Vagina (tissue), 2 donors: ENCODE measurements around the gene MAP1LC3B. TPM values are rescaled to one million over a fixed set of nuclear protein-coding genes. Genes with fewer than 3 reads are reported as not detected.

Experiments
- DNase-seq, 2 donors: peaks; one replicate each; pipeline ENCODE4 v3.0.0-alpha.2; 2017; ENCODE audit errors: extremely low spot score in 2 of 2
- H3K27ac ChIP-seq: fragments of 200-600 bp; sonication (generic); one replicate; pipeline ENCODE4 v1.5.1; 2019
- H3K27me3 ChIP-seq: fragments of 200-600 bp; sonication (generic); one replicate; pipeline ENCODE4 v1.5.1; 2019
- H3K36me3 ChIP-seq, 2 donors: fragments of 200-600 bp; sonication (generic); one replicate each; pipeline ENCODE4 v1.5.1; 2017 to 2019
- H3K4me1 ChIP-seq: fragments of 200-600 bp; sonication (generic); one replicate; pipeline ENCODE4 v1.5.1; 2019
- H3K4me3 ChIP-seq, 2 donors: fragments of 200-600 bp; sonication (generic); 1 replicate in 1 of 2; 2 replicates in 1 of 2; pipeline ENCODE4 v1.5.1; 2016 to 2019
- H3K9me3 ChIP-seq: fragments of 200-600 bp; sonication (generic); one replicate; pipeline ENCODE4 v1.5.1; 2019
- POLR2A ChIP-seq, 2 donors: fragments of 450-650 bp; IDR thresholded peaks; one replicate each; pipeline ENCODE4 v1.6.1; 2017; ENCODE audit warnings: antibody characterized with exemption in 2 of 2, mild to moderate bottlenecking in 2 of 2, moderate library complexity in 2 of 2
- POLR2AphosphoS5 ChIP-seq, 2 donors: sonication (generic); formaldehyde crosslinking; IDR thresholded peaks; one replicate each; pipeline ENCODE4 v1.9.0; 2017; ENCODE audit warnings: antibody characterized with exemption in 2 of 2, mild to moderate bottlenecking in 2 of 2, low read depth in 1 of 2; ENCODE audit not compliant: insufficient read depth in 1 of 2
- intact Hi-C: fragments of 100-400 bp; cut with DNase I; formaldehyde crosslinking; loops from one replicate; pipeline ENCODE4 v1.15.1; 2023
- total RNA-seq: library from RNA; depleted of rRNA; stranded (reverse); fragments of >200 nt; gene quantifications from one replicate; pipeline ENCODE4 v1.2.3, GENCODE V29; 2016
- TF ChIP-seq, protein P1 (sequence below), 3 experiments: fragments of 450-650 bp in 2 of 3; fragments of 200-600 bp in 1 of 3; sonication (generic) in 1 of 3; IDR thresholded peaks; one replicate each; pipeline ENCODE4 v1.5.1; 2017 to 2019; ENCODE audit warnings: antibody characterized with exemption in 3 of 3, mild to moderate bottlenecking in 2 of 3, moderate library complexity in 2 of 3

MAP1LC3B gene
- total RNA-seq, 1 donor from 2014 or later = 44.9 TPM

DNA sequence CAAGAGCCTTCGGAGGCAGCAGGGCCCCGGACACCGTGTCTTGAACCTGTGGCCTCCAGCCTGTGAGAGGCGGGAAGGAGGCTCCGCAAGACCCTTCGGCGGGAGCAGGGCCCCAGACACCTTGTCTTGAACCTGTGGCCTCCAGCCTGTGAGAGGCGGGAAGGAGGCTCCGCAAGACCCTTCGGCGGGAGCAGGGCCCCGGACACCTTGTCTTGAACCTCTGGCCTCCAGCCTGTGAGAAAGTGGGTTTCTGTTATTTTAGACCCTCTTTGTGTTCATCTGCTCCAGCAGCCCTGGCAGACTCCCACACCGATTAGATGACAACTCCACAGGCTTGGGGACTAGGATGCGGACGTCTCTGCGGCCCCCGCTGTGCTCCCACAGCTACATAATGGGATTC is 38.5 kb upstream of the MAP1LC3B start:
- H3K27me3 ChIP-seq = no peaks in the 10 kb centered on the region
- peaks cover 0 to 25% of the 10 kb centered on the region in 2 donors for H3K36me3 ChIP-seq
- no peak for DNase-seq
- no peak for TF ChIP-seq POLR2AphosphoS5 (IDR thresholded peaks at IDR 0.05; ENCODE audit: insufficient read depth in 1 of 2, low read depth in 1 of 2)
- TF ChIP-seq POLR2A (IDR thresholded peaks at IDR 0.05) = no peak
- TF ChIP-seq, protein P1, sequence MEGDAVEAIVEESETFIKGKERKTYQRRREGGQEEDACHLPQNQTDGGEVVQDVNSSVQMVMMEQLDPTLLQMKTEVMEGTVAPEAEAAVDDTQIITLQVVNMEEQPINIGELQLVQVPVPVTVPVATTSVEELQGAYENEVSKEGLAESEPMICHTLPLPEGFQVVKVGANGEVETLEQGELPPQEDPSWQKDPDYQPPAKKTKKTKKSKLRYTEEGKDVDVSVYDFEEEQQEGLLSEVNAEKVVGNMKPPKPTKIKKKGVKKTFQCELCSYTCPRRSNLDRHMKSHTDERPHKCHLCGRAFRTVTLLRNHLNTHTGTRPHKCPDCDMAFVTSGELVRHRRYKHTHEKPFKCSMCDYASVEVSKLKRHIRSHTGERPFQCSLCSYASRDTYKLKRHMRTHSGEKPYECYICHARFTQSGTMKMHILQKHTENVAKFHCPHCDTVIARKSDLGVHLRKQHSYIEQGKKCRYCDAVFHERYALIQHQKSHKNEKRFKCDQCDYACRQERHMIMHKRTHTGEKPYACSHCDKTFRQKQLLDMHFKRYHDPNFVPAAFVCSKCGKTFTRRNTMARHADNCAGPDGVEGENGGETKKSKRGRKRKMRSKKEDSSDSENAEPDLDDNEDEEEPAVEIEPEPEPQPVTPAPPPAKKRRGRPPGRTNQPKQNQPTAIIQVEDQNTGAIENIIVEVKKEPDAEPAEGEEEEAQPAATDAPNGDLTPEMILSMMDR (IDR thresholded peaks at IDR 0.05) = no peak
- H3K27ac ChIP-seq = no peak overlapping the region
- H3K4me3 ChIP-seq = no peak overlapping the region
- intact Hi-C loops = no loop called here
- peaks cover 23% of the 10 kb centered on the region for H3K4me1 ChIP-seq
- H3K9me3 ChIP-seq = no peaks in the 10 kb centered on the region

DNA sequence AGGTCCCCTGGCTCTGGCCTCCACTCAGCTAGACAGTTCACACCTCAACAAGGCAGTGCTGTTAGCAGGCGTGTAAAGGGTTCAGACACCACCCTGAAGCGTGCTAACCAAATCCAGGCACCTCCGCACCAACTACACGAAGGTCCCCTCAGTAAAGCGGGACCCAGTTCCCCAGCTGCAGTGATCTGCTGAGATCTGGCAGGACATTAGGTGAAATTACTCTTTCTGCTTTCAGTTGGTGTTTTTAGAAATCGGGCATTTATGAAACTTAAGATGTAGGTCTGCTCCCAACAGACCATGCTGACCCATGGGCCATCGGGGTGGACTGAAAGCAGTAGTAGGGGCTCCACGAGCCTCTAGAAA is 35.7 kb upstream of the MAP1LC3B start:
- intact Hi-C loops = no loop called here
- Histone ChIP-seq H3K27ac (no peak overlapping the region), H3K4me3 (no peak overlapping the region), H3K4me1 (peaks cover 5% of the 10 kb centered on the region), H3K36me3 (peaks cover 0 to 32% of the 10 kb centered on the region in 2 donors), H3K9me3 (no peaks in the 10 kb centered on the region), H3K27me3 (no peaks in the 10 kb centered on the region)
- no peak for DNase-seq
- TF ChIP-seq POLR2A (IDR thresholded peaks at IDR 0.05) = no peak

DNA sequence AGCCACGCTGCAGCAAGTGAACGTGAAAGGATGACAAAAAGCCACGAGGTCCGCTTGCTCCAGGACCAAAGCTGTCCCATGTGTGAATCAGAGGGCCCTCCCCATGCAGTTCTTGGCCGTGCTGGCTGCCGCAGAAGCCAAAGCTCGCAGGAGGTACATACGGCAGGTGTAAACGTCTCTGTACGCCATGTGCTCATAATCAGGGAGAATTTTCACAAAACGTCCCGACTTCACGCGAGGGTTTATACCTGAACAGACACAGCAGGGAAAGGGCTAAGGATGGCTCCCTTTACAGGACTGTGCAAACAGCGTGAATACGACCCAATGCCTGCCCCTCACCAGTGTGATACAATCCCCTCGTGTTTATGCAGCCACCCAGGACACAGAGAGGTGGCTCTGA is 33.9 kb upstream of the MAP1LC3B start:
- intact Hi-C loops = no loop called here
- H3K9me3 ChIP-seq = no peaks in the 10 kb centered on the region
- H3K4me3 ChIP-seq = no peak overlapping the region
- H3K4me1 ChIP-seq = peaks cover 6% of the 10 kb centered on the region
- H3K36me3 ChIP-seq = peaks cover 0 to 27% of the 10 kb centered on the region in 2 donors
- TF ChIP-seq POLR2AphosphoS5 (IDR thresholded peaks at IDR 0.05; ENCODE audit: insufficient read depth in 1 of 2, low read depth in 1 of 2) (no peak), POLR2A (IDR thresholded peaks at IDR 0.05) (no peak)
- TF ChIP-seq, protein P1 (IDR thresholded peaks at IDR 0.05) = no peak
- DNase-seq = no peak
- no peaks in the 10 kb centered on the region for H3K27me3 ChIP-seq
- no peak overlapping the region for H3K27ac ChIP-seq

DNA sequence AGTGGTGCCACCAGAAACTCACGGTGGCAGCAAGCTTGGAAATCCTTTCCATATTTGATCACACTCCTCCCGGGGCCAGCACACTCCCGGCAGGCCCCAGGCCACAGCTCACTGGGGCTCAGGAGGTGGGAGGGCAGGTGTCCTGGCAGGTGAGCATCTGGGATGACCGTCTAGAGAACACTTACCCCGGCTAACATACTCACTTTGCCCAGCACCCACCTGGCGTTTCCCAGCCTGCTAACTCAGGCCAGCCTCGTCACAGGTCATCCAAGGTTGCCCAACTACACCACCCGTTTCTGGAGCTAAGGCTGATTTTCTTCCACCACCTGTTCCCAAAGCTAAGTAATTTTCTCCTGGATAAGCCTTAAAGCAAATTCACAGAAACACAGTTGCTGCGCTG is 33.4 kb upstream of the MAP1LC3B start:
- no peaks in the 10 kb centered on the region for H3K9me3 ChIP-seq
- DNase-seq = no peak
- peaks cover 0 to 27% of the 10 kb centered on the region in 2 donors for H3K36me3 ChIP-seq
- peaks cover 10% of the 10 kb centered on the region for H3K4me1 ChIP-seq
- intact Hi-C loops = no loop called here
- no peaks in the 10 kb centered on the region for H3K27me3 ChIP-seq
- no peak overlapping the region for H3K4me3 ChIP-seq
- H3K27ac ChIP-seq = no peak overlapping the region
- TF ChIP-seq, protein P1 (IDR thresholded peaks at IDR 0.05) = no peak
- no peak for TF ChIP-seq POLR2AphosphoS5 (IDR thresholded peaks at IDR 0.05; ENCODE audit: insufficient read depth in 1 of 2, low read depth in 1 of 2)
- no peak for TF ChIP-seq POLR2A (IDR thresholded peaks at IDR 0.05)

DNA sequence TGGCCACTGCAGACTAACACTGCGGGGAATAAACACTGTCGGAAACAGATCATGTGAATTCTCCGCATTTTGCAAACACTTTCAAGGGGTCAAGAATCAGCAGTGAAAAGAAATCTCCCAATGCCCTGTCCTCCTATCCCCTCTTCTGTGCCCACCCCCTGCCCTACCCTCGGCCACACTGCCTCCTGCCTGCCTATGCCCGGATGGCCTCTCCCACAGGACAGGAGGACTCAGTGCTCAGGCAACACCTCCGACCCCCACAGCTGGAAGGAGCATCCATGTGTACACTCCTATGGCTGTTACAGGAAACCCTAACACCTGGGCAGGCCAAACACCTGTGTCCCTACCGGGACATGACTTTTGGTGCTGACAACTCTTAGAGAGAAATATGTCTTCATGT is 33.0 kb upstream of the MAP1LC3B start:
- peaks cover 15% of the 10 kb centered on the region for H3K4me1 ChIP-seq
- DNase-seq = no peak
- H3K36me3 ChIP-seq = peaks cover 0 to 27% of the 10 kb centered on the region in 2 donors
- H3K4me3 ChIP-seq = no peak overlapping the region
- no peaks in the 10 kb centered on the region for H3K27me3 ChIP-seq
- TF ChIP-seq POLR2AphosphoS5 (IDR thresholded peaks at IDR 0.05; ENCODE audit: insufficient read depth in 1 of 2, low read depth in 1 of 2) = no peak
- no peaks in the 10 kb centered on the region for H3K9me3 ChIP-seq
- intact Hi-C loops = no loop called here
- H3K27ac ChIP-seq = no peak overlapping the region

DNA sequence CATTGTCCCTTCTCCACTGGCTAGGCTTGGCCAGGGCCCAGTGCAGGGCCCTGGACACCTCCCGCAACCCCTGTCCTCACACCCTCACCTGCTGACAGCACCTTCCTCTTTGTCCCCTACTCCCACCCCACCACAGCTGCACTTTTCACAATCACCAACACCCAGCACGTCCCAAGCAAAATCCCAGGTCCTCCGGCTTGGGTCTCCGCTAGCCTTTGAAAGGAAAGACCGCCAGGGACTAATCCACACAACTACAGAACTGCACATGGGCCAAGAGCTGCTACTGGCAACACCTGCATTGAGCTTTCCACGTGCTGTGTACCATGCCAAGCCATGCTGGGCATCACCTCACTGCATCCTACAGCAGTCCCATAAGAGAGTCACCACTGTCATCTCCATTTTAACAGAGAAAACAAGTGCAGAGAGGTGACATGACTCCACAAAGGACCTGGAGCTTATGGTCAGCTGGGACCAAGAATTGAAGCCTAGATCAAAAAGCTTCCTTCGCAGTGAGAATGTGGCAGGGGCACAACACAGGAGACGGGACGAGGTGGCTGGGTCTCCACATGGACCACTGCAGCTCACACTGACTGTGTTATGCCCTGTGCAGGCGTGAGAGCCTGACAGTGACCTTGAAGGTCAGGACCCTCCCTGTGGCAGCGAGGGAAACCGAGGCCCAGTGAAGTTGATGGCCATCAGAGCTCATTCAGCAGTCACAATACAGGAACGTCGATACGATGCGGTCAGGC is 31.1 kb upstream of the MAP1LC3B start:
- Histone ChIP-seq H3K9me3 (no peaks in the 10 kb centered on the region), H3K36me3 (peaks cover 0 to 27% of the 10 kb centered on the region in 2 donors), H3K4me1 (peaks cover 28% of the 10 kb centered on the region), H3K27ac (no peak overlapping the region), H3K4me3 (no peak overlapping the region), H3K27me3 (no peaks in the 10 kb centered on the region)
- intact Hi-C loops = no loop called here
- DNase-seq = no peak
- TF ChIP-seq POLR2A (IDR thresholded peaks at IDR 0.05) (no peak), POLR2AphosphoS5 (IDR thresholded peaks at IDR 0.05; ENCODE audit: insufficient read depth in 1 of 2, low read depth in 1 of 2) (no peak)
- TF ChIP-seq, protein P1 (IDR thresholded peaks at IDR 0.05) = no peak
